CD4-positive, alpha-beta T cell (primary cell): Measurements from ENCODE around the gene IFT57. TPM values are rescaled to one million over a fixed set of nuclear protein-coding genes. Genes with fewer than 3 reads are reported as not detected.

Experiments used
- ATAC-seq: fragments of 200-7000 bp; cut with Tn5 transposase; one replicate; pipeline ENCODE4 v1.10.0; 2022; ENCODE audit warnings: mild to moderate bottlenecking; ENCODE audit not compliant: poor library complexity
- CTCF ChIA-PET: fragments of 350-600 bp; sonication (Branson Sonifier 250); formaldehyde crosslinking; loops from one replicate; lab custom pipeline; 2021; ENCODE audit warnings: antibody characterized with exemption, inconsistent platforms; lab: Charles Lee
- POLR2A ChIA-PET: fragments of 350-600 bp; sonication (Branson Sonifier 250); formaldehyde crosslinking; loops from one replicate; lab custom pipeline; 2021; ENCODE audit warnings: antibody characterized with exemption, inconsistent platforms; lab: Charles Lee
- DNase-seq, 14 experiments: peaks; one replicate each; pipeline ENCODE4 v3.0.0-alpha.2; 2013 to 2020; ENCODE audit warnings: mixed read lengths in 2 of 14
- H3K27ac ChIP-seq, 2 donors: one replicate each; pipeline versions ENCODE4 v1.5.1 to v1.7.0; 2013; ENCODE audit warnings: low read length in 2 of 2, low read depth in 1 of 2, mild to moderate bottlenecking in 1 of 2
- H3K27me3 ChIP-seq, 2 experiments: 1 replicate in 1 of 2; 2 replicates in 1 of 2; pipeline versions ENCODE4 v1.6.1 to v1.7.0; 2013; ENCODE audit warnings: low read length in 2 of 2, control low read depth in 1 of 2, mild to moderate bottlenecking in 1 of 2, moderate library complexity in 1 of 2; ENCODE audit not compliant: insufficient read depth in 2 of 2, control insufficient read depth in 1 of 2
- H3K36me3 ChIP-seq: one replicate; pipeline ENCODE4 v1.6.1; 2013; ENCODE audit warnings: low read length, control low read depth; ENCODE audit not compliant: insufficient read depth
- H3K4me1 ChIP-seq: one replicate; pipeline ENCODE4 v1.6.1; 2013; ENCODE audit warnings: low read length, control low read depth; ENCODE audit not compliant: insufficient read depth
- H3K4me3 ChIP-seq: one replicate; pipeline ENCODE4 v1.5.1; 2013; ENCODE audit warnings: mild to moderate bottlenecking, low read length, moderate library complexity
- H3K9me3 ChIP-seq, 2 experiments: 1 replicate in 1 of 2; 2 replicates in 1 of 2; pipeline versions ENCODE4 v1.6.1 to v1.7.0; 2013; ENCODE audit warnings: low read length in 2 of 2, mild to moderate bottlenecking in 2 of 2, control low read depth in 1 of 2, moderate library complexity in 1 of 2; ENCODE audit not compliant: control insufficient read depth in 1 of 2, insufficient read depth in 1 of 2
- H3K27ac Mint-ChIP-seq: one replicate; pipeline ENCODE4 v1.8.0; 2020; ENCODE audit warnings: mixed read lengths
- H3K27me3 Mint-ChIP-seq: one replicate; pipeline ENCODE4 v1.8.0; 2021; ENCODE audit warnings: mixed read lengths
- H3K36me3 Mint-ChIP-seq: one replicate; pipeline ENCODE4 v1.8.0; 2021; ENCODE audit warnings: low read depth, mixed read lengths
- H3K4me1 Mint-ChIP-seq: one replicate; pipeline ENCODE4 v1.8.0; 2021; ENCODE audit warnings: low read depth, mixed read lengths
- H3K4me3 Mint-ChIP-seq: one replicate; pipeline ENCODE4 v1.8.0; 2020; ENCODE audit warnings: mild to moderate bottlenecking, mixed read lengths
- H3K9me3 Mint-ChIP-seq: one replicate; pipeline ENCODE4 v1.8.0; 2020; ENCODE audit warnings: mixed read lengths
- intact Hi-C, 2 experiments: fragments of 100-400 bp; cut with DNase I in 1 of 2; cut with micrococcal nuclease in 1 of 2; formaldehyde crosslinking; loops; one replicate each; pipeline versions ENCODE4 v1.15.1 to v1.9.0; 2023 to 2025; cut with DNase I, micrococcal nuclease
- total RNA-seq, 174 experiments: library from RNA in 2 of 174; stranded (reverse) in 2 of 174; gene quantifications; one replicate each; pipeline ENCODE4 v1.2.3 and lab custom pipeline; 2021 to 2026
- TF ChIP-seq, protein P1 (sequence below): fragments of 200-600 bp; IDR thresholded peaks from one replicate; pipeline ENCODE4 v1.8.0; 2022; ENCODE audit warnings: antibody characterized with exemption, mild to moderate bottlenecking

Gene IFT57
- total RNA-seq, 2 experiments from 2014 or later, result 56.6 to 58.6 TPM

DNA sequence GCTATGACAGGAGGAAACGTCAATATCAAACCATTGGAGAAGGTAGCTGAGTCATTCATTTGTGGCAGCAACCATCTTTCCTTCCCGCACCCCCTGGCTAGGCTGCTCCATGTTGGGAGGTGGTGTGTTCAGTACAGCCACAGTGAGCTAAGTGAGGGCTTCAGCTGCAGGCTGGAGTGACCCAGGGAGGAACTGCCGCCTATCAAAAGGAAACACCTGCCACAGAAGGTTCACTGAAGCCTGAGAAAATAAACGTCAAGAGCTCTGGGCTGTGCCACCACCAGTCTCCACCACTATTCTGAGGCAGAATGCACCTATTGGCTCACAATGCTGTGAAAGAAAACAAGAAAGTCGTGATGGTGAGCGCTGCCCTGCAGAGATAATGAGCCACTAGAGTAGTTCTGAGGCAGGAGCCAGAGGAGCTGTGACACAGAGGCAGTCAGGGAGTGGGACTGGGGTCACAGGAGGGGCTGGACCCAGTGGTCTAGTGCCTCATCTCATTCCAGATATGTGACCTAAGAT is 96.6 kb downstream of the IFT57 start:
- Histone ChIP-seq H3K4me3 (peak overlapping the region; percentile 55), H3K4me1 (peaks cover 62% of the 10 kb centered on the region), H3K27ac (peak overlapping the region; percentile 93), H3K27me3 (no peaks in the 10 kb centered on the region), H3K9me3 (no peaks in the 10 kb centered on the region), H3K36me3 (peaks cover 2% of the 10 kb centered on the region)
- peak overlapping the region; percentile 95 for H3K27ac Mint-ChIP-seq
- peak overlapping the region; percentile 87 for H3K4me3 Mint-ChIP-seq
- ChIA-PET CTCF (interaction anchor here (1.2 to 1.5 kb wide), 2 partner anchors 34 to 63 kb away, joined by 3 to 4 read pairs; no protein-coding TSS in a partner anchor), POLR2A (interaction anchor here (0.7 to 11.8 kb wide), 20 partner anchors 9 to 603 kb away, joined by 3 to 323 read pairs (median 6); partner anchors contain the start of genes BBX, CD47 and IFT57)
- TF ChIP-seq, protein P1, sequence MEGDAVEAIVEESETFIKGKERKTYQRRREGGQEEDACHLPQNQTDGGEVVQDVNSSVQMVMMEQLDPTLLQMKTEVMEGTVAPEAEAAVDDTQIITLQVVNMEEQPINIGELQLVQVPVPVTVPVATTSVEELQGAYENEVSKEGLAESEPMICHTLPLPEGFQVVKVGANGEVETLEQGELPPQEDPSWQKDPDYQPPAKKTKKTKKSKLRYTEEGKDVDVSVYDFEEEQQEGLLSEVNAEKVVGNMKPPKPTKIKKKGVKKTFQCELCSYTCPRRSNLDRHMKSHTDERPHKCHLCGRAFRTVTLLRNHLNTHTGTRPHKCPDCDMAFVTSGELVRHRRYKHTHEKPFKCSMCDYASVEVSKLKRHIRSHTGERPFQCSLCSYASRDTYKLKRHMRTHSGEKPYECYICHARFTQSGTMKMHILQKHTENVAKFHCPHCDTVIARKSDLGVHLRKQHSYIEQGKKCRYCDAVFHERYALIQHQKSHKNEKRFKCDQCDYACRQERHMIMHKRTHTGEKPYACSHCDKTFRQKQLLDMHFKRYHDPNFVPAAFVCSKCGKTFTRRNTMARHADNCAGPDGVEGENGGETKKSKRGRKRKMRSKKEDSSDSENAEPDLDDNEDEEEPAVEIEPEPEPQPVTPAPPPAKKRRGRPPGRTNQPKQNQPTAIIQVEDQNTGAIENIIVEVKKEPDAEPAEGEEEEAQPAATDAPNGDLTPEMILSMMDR, result peak; percentile 12
- peaks cover 6% of the 10 kb centered on the region for H3K9me3 Mint-ChIP-seq
- H3K27me3 Mint-ChIP-seq, result no peaks in the 10 kb centered on the region
- H3K36me3 Mint-ChIP-seq, result peaks cover 18% of the 10 kb centered on the region
- intact Hi-C loops, result loop anchor here (1.0 to 10.0 kb wide), 4 partner anchors 35 to 459 kb away; partner anchors contain the start of genes CIP2A (in 2 of the 2), DZIP3 (in 2 of the 2) and IFT57 (in 1 of the 2)
- peaks cover 79% of the 10 kb centered on the region for H3K4me1 Mint-ChIP-seq
- peak; percentile 62 for ATAC-seq
- DNase-seq, result peak; percentile 29 to 86 (median 52)

DNA sequence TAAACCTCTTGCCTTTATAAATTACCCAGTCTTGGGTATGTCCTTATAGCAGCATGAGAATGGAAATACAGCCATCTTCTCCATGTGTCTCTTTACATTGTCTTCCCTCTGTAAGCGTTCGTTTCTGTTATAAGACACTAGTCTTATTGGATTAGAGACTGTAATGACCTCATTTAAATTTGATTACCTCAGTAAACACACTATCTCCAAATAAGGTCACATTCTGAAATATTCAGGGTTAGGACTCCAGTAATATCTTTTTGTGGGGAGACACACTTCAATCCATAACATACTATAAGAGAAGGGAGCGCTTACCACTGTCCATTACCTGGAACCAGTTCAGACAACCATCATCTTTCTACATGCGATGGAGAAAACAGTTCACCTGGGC is 97.1 kb downstream of the IFT57 start:
- Mint-ChIP-seq H3K9me3 (peaks cover 6% of the 10 kb centered on the region), H3K27me3 (no peaks in the 10 kb centered on the region), H3K36me3 (peaks cover 17% of the 10 kb centered on the region), H3K27ac (peak overlapping the region; percentile 95), H3K4me1 (peaks cover 75% of the 10 kb centered on the region), H3K4me3 (peak overlapping the region; percentile 87)
- Histone ChIP-seq H3K9me3 (no peaks in the 10 kb centered on the region), H3K4me1 (peaks cover 62% of the 10 kb centered on the region), H3K4me3 (peak overlapping the region; percentile 55), H3K36me3 (peaks cover 2% of the 10 kb centered on the region), H3K27me3 (no peaks in the 10 kb centered on the region), H3K27ac (peak overlapping the region; percentile 93)
- DNase-seq (no peak), ATAC-seq (peak; percentile 47)
- intact Hi-C loops, result loop anchor here (1.0 to 10.0 kb wide), 4 partner anchors 35 to 460 kb away; partner anchors contain the start of genes CIP2A (in 2 of the 2), DZIP3 (in 2 of the 2) and IFT57 (in 1 of the 2)
- TF ChIP-seq, protein P1, result no peak
- CTCF ChIA-PET, result interaction anchor here (1.2 to 2.2 kb wide), 2 partner anchors 32 to 33 kb away, joined by 4 to 6 read pairs; no protein-coding TSS in a partner anchor
- POLR2A ChIA-PET, result interaction anchor here (0.7 to 11.8 kb wide), 20 partner anchors 8 to 602 kb away, joined by 3 to 323 read pairs (median 6); partner anchors contain the start of genes BBX, CD47 and IFT57

DNA sequence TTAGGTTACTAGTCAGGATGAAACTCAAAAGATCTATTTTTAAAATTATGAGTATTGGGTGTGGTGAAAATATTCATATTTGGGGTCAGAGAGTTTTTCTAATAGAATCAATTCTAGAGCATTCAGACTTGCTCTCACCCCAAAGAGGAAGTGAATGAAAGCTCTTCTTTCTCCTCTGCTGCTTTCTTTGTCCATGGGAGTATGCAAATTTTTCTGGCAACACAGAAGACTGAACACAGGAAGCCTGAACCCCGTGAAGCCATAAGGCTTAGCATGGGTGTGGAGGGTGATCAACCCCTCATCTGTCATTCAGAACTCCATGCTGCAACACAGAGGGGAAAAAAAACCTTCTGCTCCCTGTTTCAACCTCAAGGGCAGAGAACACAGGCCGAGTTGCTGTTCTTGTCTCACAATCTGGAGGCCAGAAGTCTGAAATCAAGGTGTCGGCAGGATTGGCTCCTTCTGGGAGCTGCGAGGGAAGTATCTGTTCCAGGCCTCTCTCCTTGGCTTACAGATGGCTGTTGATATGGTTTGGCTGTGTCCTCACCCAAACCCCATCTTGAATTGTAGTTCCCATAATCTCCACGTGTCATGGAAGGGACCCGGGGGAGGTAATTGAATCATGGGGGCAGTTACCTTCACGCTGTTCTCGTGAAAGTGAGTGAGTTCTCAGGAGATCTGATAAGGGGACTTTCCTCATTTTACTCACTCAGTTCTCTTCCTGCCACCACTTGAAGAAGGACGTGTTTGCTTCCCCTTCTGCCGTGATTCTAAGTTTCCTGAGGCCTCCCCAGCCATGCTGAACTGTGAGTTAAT is 97.7 kb downstream of the IFT57 start:
- Histone ChIP-seq H3K9me3 (no peaks in the 10 kb centered on the region), H3K27me3 (no peaks in the 10 kb centered on the region), H3K36me3 (peaks cover 2% of the 10 kb centered on the region), H3K4me1 (peaks cover 67% of the 10 kb centered on the region), H3K4me3 (peak overlapping the region; percentile 55), H3K27ac (peak overlapping the region; percentile 93)
- H3K9me3 Mint-ChIP-seq, result peaks cover 6% of the 10 kb centered on the region
- H3K27ac Mint-ChIP-seq, result peak overlapping the region; percentile 95
- DNase-seq (peak in 13 of 14 experiments; percentile 17 to 92 (median 45)), ATAC-seq (peak; percentile 56)
- H3K4me3 Mint-ChIP-seq, result peak overlapping the region; percentile 87
- peaks cover 13% of the 10 kb centered on the region for H3K36me3 Mint-ChIP-seq
- no peaks in the 10 kb centered on the region for H3K27me3 Mint-ChIP-seq
- CTCF ChIA-PET, result interaction anchor here (1.2 to 2.2 kb wide), 2 partner anchors 31 to 33 kb away, joined by 4 to 6 read pairs; no protein-coding TSS in a partner anchor
- intact Hi-C loops, result loop anchor here (1.0 to 10.0 kb wide), 4 partner anchors 34 to 460 kb away; partner anchors contain the start of genes CIP2A (in 2 of the 2), DZIP3 (in 2 of the 2) and IFT57 (in 1 of the 2)
- H3K4me1 Mint-ChIP-seq, result peaks cover 73% of the 10 kb centered on the region
- POLR2A ChIA-PET, result interaction anchor here (0.6 to 11.8 kb wide), 23 partner anchors 7 to 602 kb away, joined by 3 to 323 read pairs (median 5); partner anchors contain the start of genes BBX, CD47 and IFT57
- TF ChIP-seq, protein P1, result no peak
